HepG2 (cell line): ENCODE data around the gene FKBP1B. TPM values are rescaled to one million over a fixed set of nuclear protein-coding genes. Genes with fewer than 3 reads are reported as not detected.
A peak's percentile ranks its signal among the peaks of the same experiment; 100 is the strongest.

Experiments
- ARID4A ChIP-seq: sonication (generic); formaldehyde crosslinking; IDR thresholded peaks from 2 replicates; pipeline ENCODE4 v1.5.0; 2020; ENCODE audit warnings: mild to moderate bottlenecking, missing genetic modification reagents, borderline replicate concordance
- ARID5B ChIP-seq: IDR thresholded peaks from 2 replicates; pipeline ENCODE4 v1.4.0; 2020; ENCODE audit warnings: mild to moderate bottlenecking, missing genetic modification reagents
- ATAD3A ChIP-seq: sonication (generic); formaldehyde crosslinking; IDR thresholded peaks from 2 replicates; pipeline ENCODE4 v1.4.0; 2020; ENCODE audit warnings: missing genetic modification reagents
- DRAP1 ChIP-seq: IDR thresholded peaks from 2 replicates; pipeline ENCODE4 v1.6.1; 2016; ENCODE audit warnings: missing genetic modification reagents, missing compliant biosample characterization
- FUBP1 ChIP-seq: sonication (generic); formaldehyde crosslinking; IDR thresholded peaks from 2 replicates; pipeline ENCODE4 v1.5.1; 2020; ENCODE audit warnings: missing genetic modification reagents, mild to moderate bottlenecking, borderline replicate concordance
- KDM2A ChIP-seq: sonication (generic); formaldehyde crosslinking; IDR thresholded peaks from 2 replicates; pipeline ENCODE4 v1.4.0; 2020; ENCODE audit warnings: low read depth, missing genetic modification reagents, borderline replicate concordance
- KDM3A ChIP-seq: IDR thresholded peaks from 2 replicates; pipeline ENCODE4 v1.6.1; 2018; ENCODE audit warnings: low read depth, missing compliant biosample characterization
- MEIS2 ChIP-seq: sonication (generic); formaldehyde crosslinking; IDR thresholded peaks from 2 replicates; pipeline ENCODE4 v1.9.0; 2021; ENCODE audit warnings: mild to moderate bottlenecking, missing genetic modification reagents
- PRMT3 ChIP-seq: sonication (generic); formaldehyde crosslinking; IDR thresholded peaks from 2 replicates; pipeline ENCODE4 v1.8.1; 2022; ENCODE audit warnings: low read depth, mild to moderate bottlenecking, moderate library complexity, missing genetic modification reagents, borderline replicate concordance
- SALL1 ChIP-seq: sonication (generic); formaldehyde crosslinking; IDR thresholded peaks from 2 replicates; pipeline ENCODE4 v1.8.0; 2022; ENCODE audit warnings: mild to moderate bottlenecking, missing genetic modification reagents
- SETDB1 ChIP-seq: sonication (generic); formaldehyde crosslinking; IDR thresholded peaks from 2 replicates; pipeline ENCODE4 v1.5.1; 2020; ENCODE audit warnings: missing genetic modification reagents, mild to moderate bottlenecking, borderline replicate concordance
- XRCC5 ChIP-seq: fragments of 200-400 bp; formaldehyde crosslinking; optimal IDR thresholded peaks from 2 replicates; pipeline ENCODE3; 2017; ENCODE audit warnings: mild to moderate bottlenecking, low read length
- ZFP91 ChIP-seq: sonication (generic); formaldehyde crosslinking; IDR thresholded peaks from 2 replicates; pipeline ENCODE4 v1.9.0; 2022; ENCODE audit warnings: missing genetic modification reagents, mild to moderate bottlenecking, borderline replicate concordance
- ZNF792 ChIP-seq: IDR thresholded peaks from 2 replicates; pipeline ENCODE4 v1.6.1; 2016
- ZNF839 ChIP-seq: sonication (generic); formaldehyde crosslinking; IDR thresholded peaks from 2 replicates; pipeline ENCODE4 v1.4.0; 2020; ENCODE audit warnings: missing genetic modification reagents, mild to moderate bottlenecking, borderline replicate concordance
- polyA plus RNA-seq, 8 experiments: library from polyadenylated mRNA; depleted of rRNA in 3 of 8; stranded (reverse) in 7 of 8; unstranded in 1 of 8; fragments of >200 nt; fragmentation: Illumina TruSeq in 4 of 8; extraction: Trizol in 4 of 8; gene quantifications; 2 replicates each; pipeline versions ENCODE4 v1.2.1 to v1.2.3, GENCODE V29; 2011 to 2016; ENCODE audit warnings: low read depth in 4 of 8, missing spikeins in 1 of 8, mixed read lengths in 1 of 8; ENCODE audit not compliant: insufficient read depth in 1 of 8
- total RNA-seq, 5 experiments: library from RNA; depleted of rRNA; stranded (reverse); fragments of >200 nt; fragmentation: Illumina TruSeq; extraction: Trizol; gene quantifications; 2 replicates each; pipeline ENCODE4 v1.2.3, GENCODE V29; 2016; ENCODE audit warnings: low read depth in 1 of 5

FKBP1B gene
- total and polyA plus RNA-seq, 2 of the 13 experiments (the other 11 are each of a cell fraction or from before 2014, with no cell fraction given), result 35.2 to 96.3 TPM

- TF ChIP-seq PRMT3 (CRISPR knock-in tag) (no peak), KDM2A (CRISPR knock-in tag) (peak; percentile 55; the same call in 1 of the 2 replicates), ATAD3A (CRISPR knock-in tag) (no peak), ZNF792 (CRISPR knock-in tag) (no peak), FUBP1 (no peak), KDM3A (CRISPR knock-in tag) (peak; percentile 49; the same call in 1 of the 2 replicates), SETDB1 (CRISPR knock-in tag) (no peak), SALL1 (CRISPR knock-in tag) (peak; percentile 41), DRAP1 (CRISPR knock-in tag) (peak; percentile 41; the same call in 1 of the 2 replicates), MEIS2 (CRISPR knock-in tag) (peak; percentile 39; the same call in 1 of the 2 replicates), XRCC5 (peak; percentile 9), ZNF839 (CRISPR knock-in tag) (no peak), ZFP91 (peak; percentile 43), ARID5B (CRISPR knock-in tag) (peak; percentile 15; the same call in 1 of the 2 replicates), ARID4A (CRISPR knock-in tag) (peak; percentile 43; the same call in 1 of the 2 replicates)
Measured at GRCh38 chr2:24050041-24050979, 769 bp downstream of the FKBP1B start (continued).
